ENCODE results near the gene REPS2. TPM values are rescaled to one million over a fixed set of nuclear protein-coding genes. Genes with fewer than 3 reads are reported as not detected.
A peak's percentile ranks its signal among the peaks of the same experiment; 100 is the strongest.

The REPS2 gene
- 0.82 and 1.7 TPM in 2 replicates for total RNA-seq (ENCODE audit: low replicate concordance)

- DNase-seq (ENCODE audit: low read depth): peak; percentile 27
- TF ChIP-seq CTCF (IDR thresholded peaks at IDR 0.05; ENCODE audit: insufficient read depth, low read length): no peak
- H3K4me3 ChIP-seq (ENCODE audit: low read depth, low read length): peak within 1 kb of the TSS; percentile 60
Observed at GRCh38 chrX:16946361-16946964, at the start of gene REPS2. Gene REPS2 (plus strand): TSS chrX:16946658. CDS start chrX:16946862, 204 bp downstream.

- H3K4me3 ChIP-seq (ENCODE audit: low read depth, low read length): no peak overlapping the region
- TF ChIP-seq CTCF (IDR thresholded peaks at IDR 0.05; ENCODE audit: insufficient read depth, low read length): no peak
- DNase-seq (ENCODE audit: low read depth): no peak
Observed at GRCh38 chrX:16897445-16897844, 49.0 kb upstream of the REPS2 start.

- TF ChIP-seq CTCF (IDR thresholded peaks at IDR 0.05; ENCODE audit: insufficient read depth, low read length): no peak
- no peak for DNase-seq (ENCODE audit: low read depth)
- H3K4me3 ChIP-seq (ENCODE audit: low read depth, low read length): no peak overlapping the region
Observed at GRCh38 chrX:16903274-16904022, 43.0 kb upstream of the REPS2 start.

GRCh38 chrX:16910376-16910775 lies 36.1 kb upstream of the REPS2 start:
- H3K4me3 ChIP-seq (ENCODE audit: low read depth, low read length): no peak overlapping the region
- no peak for TF ChIP-seq CTCF (IDR thresholded peaks at IDR 0.05; ENCODE audit: insufficient read depth, low read length)
- no peak for DNase-seq (ENCODE audit: low read depth)

GRCh38 chrX:16914058-16914457 lies 32.4 kb upstream of the REPS2 start:
- H3K4me3 ChIP-seq (ENCODE audit: low read depth, low read length): no peak overlapping the region
- no peak for DNase-seq (ENCODE audit: low read depth)
- no peak for TF ChIP-seq CTCF (IDR thresholded peaks at IDR 0.05; ENCODE audit: insufficient read depth, low read length)

- no peak for TF ChIP-seq CTCF (IDR thresholded peaks at IDR 0.05; ENCODE audit: insufficient read depth, low read length)
- no peak for DNase-seq (ENCODE audit: low read depth)
- no peak overlapping the region for H3K4me3 ChIP-seq (ENCODE audit: low read depth, low read length)
Observed at GRCh38 chrX:16916561-16916960, 29.9 kb upstream of the REPS2 start.

Measured in fibroblast of the aortic adventitia (primary cell).